HG03442 (cell line): ENCODE data around the gene NLRP11.

Experiments
- ATAC-seq: cut with Tn5 transposase; IDR thresholded peaks from one replicate; pipeline ENCODE4 v1.9.1; 2021; ENCODE audit warnings: mild to moderate bottlenecking, moderate library complexity; ENCODE audit not compliant: unreplicated experiment

Gene NLRP11

GRCh38 chr19:55831846-55832245 is at the start of gene NLRP11:
Gene NLRP11, minus strand, starts transcription at chr19:55831999. Its CDS starts 13,825 bp downstream, at chr19:55818174.
- no peak for ATAC-seq

GRCh38 chr19:55877211-55877610 is 45.4 kb upstream of the NLRP11 start:
- ATAC-seq: no peak

- no peak for ATAC-seq
Measured at GRCh38 chr19:55870736-55871135, 38.9 kb upstream of the NLRP11 start.

GRCh38 chr19:55867101-55867500 is 35.3 kb upstream of the NLRP11 start:
- no peak for ATAC-seq

GRCh38 chr19:55866521-55866920 is 34.7 kb upstream of the NLRP11 start:
- ATAC-seq: no peak

GRCh38 chr19:55858969-55859368 is 27.2 kb upstream of the NLRP11 start:
- no peak for ATAC-seq

GRCh38 chr19:55858401-55858800 is 26.6 kb upstream of the NLRP11 start:
- ATAC-seq: no peak

- ATAC-seq: no peak
Measured at GRCh38 chr19:55857974-55858373, 26.2 kb upstream of the NLRP11 start.

- ATAC-seq: peak; percentile 62
Measured at GRCh38 chr19:55857149-55857548, 25.4 kb upstream of the NLRP11 start.

GRCh38 chr19:55855160-55855559 is 23.4 kb upstream of the NLRP11 start:
- no peak for ATAC-seq

- ATAC-seq: no peak
Measured at GRCh38 chr19:55838906-55839305, 7.1 kb upstream of the NLRP11 start.

GRCh38 chr19:55838251-55838650 is 6.5 kb upstream of the NLRP11 start:
- ATAC-seq: no peak

GRCh38 chr19:55836340-55836739 is 4.5 kb upstream of the NLRP11 start, which contains the start of gene NLRP4:
Gene NLRP4, plus strand, starts transcription at chr19:55836540. Its CDS starts 15,541 bp downstream, at chr19:55852081.
- ATAC-seq: no peak

GRCh38 chr19:55832676-55833075 is 877 bp upstream of the NLRP11 start:
- ATAC-seq: no peak

GRCh38 chr19:55830656-55831055 is 1.1 kb downstream of the NLRP11 start:
- ATAC-seq: no peak

GRCh38 chr19:55820037-55820436 is 11.8 kb downstream of the NLRP11 start:
- no peak for ATAC-seq

- ATAC-seq: no peak
Measured at GRCh38 chr19:55813906-55814305, 17.9 kb downstream of the NLRP11 start.

GRCh38 chr19:55812449-55812848 is 19.4 kb downstream of the NLRP11 start:
- ATAC-seq: no peak

- no peak for ATAC-seq
Measured at GRCh38 chr19:55811340-55811739, 20.5 kb downstream of the NLRP11 start.

GRCh38 chr19:55809381-55810058 is 22.3 kb downstream of the NLRP11 start:
- peak; percentile 52 for ATAC-seq

- no peak for ATAC-seq
Measured at GRCh38 chr19:55802281-55802680, 29.5 kb downstream of the NLRP11 start.

GRCh38 chr19:55801416-55801815 is 30.4 kb downstream of the NLRP11 start:
- no peak for ATAC-seq

GRCh38 chr19:55795021-55795420 is 36.8 kb downstream of the NLRP11 start:
- no peak for ATAC-seq
